Activated T-helper 17 cell treated with anti-CD3 and anti-CD28 coated beads, Interleukin-2, amount 50 U/mL, for 72 hours (primary cell): ENCODE data around the gene CDH5. TPM values are rescaled to one million over a fixed set of nuclear protein-coding genes. Genes with fewer than 3 reads are reported as not detected.

Experiments used
- ATAC-seq: fragments of 150-1000 bp; cut with Tn5 transposase; replicated peaks from 2 replicates; pipeline ENCODE4 v1.10.0; 2021; ENCODE audit warnings: mild to moderate bottlenecking, moderate library complexity
- H3K27ac Mint-ChIP-seq: one replicate; pipeline ENCODE4 v1.8.0; 2022; ENCODE audit warnings: mixed read lengths
- H3K27me3 Mint-ChIP-seq: one replicate; pipeline ENCODE4 v1.8.0; 2022; ENCODE audit warnings: mixed read lengths
- H3K36me3 Mint-ChIP-seq: one replicate; pipeline ENCODE4 v1.8.0; 2022; ENCODE audit warnings: low read depth, mild to moderate bottlenecking, mixed read lengths
- H3K4me1 Mint-ChIP-seq: one replicate; pipeline ENCODE4 v1.8.0; 2022; ENCODE audit warnings: mixed read lengths
- H3K4me3 Mint-ChIP-seq: one replicate; pipeline ENCODE4 v1.8.0; 2022; ENCODE audit warnings: mild to moderate bottlenecking, mixed read lengths
- H3K9me3 Mint-ChIP-seq: one replicate; pipeline ENCODE4 v1.8.0; 2022; ENCODE audit warnings: mixed read lengths
- total RNA-seq, 2 donors: library from RNA; stranded (reverse); gene quantifications; one replicate each; pipeline ENCODE4 v1.2.3, GENCODE V29; 2022

CDH5 gene
- total RNA-seq, 2 donors from 2014 or later = not detected

GRCh38 chr16:66337463-66338188, 28.9 kb upstream of the CDH5 start:
- no peaks in the 10 kb centered on the region for H3K9me3 Mint-ChIP-seq
- no peaks in the 10 kb centered on the region for H3K4me1 Mint-ChIP-seq
- no peak overlapping the region for H3K27ac Mint-ChIP-seq
- ATAC-seq = no peak
- H3K36me3 Mint-ChIP-seq = no peaks in the 10 kb centered on the region
- peaks cover 29% of the 10 kb centered on the region for H3K27me3 Mint-ChIP-seq
- H3K4me3 Mint-ChIP-seq = no peak overlapping the region

- Mint-ChIP-seq H3K4me3 (no peak overlapping the region), H3K27me3 (peaks cover 25% of the 10 kb centered on the region), H3K9me3 (no peaks in the 10 kb centered on the region), H3K36me3 (no peaks in the 10 kb centered on the region), H3K4me1 (no peaks in the 10 kb centered on the region), H3K27ac (no peak overlapping the region)
- no peak for ATAC-seq
Measured at GRCh38 chr16:66342294-66342900, 24.1 kb upstream of the CDH5 start.

GRCh38 chr16:66344533-66345145, 21.9 kb upstream of the CDH5 start:
- ATAC-seq = no peak
- Mint-ChIP-seq H3K27ac (no peak overlapping the region), H3K9me3 (no peaks in the 10 kb centered on the region), H3K4me1 (no peaks in the 10 kb centered on the region), H3K4me3 (no peak overlapping the region), H3K36me3 (no peaks in the 10 kb centered on the region), H3K27me3 (peaks cover 36% of the 10 kb centered on the region)

- H3K27me3 Mint-ChIP-seq = peaks cover 45% of the 10 kb centered on the region
- no peaks in the 10 kb centered on the region for H3K9me3 Mint-ChIP-seq
- H3K4me3 Mint-ChIP-seq = no peak overlapping the region
- no peak overlapping the region for H3K27ac Mint-ChIP-seq
- H3K4me1 Mint-ChIP-seq = no peaks in the 10 kb centered on the region
- no peak for ATAC-seq
- H3K36me3 Mint-ChIP-seq = no peaks in the 10 kb centered on the region
Measured at GRCh38 chr16:66346221-66346620, 20.3 kb upstream of the CDH5 start.

GRCh38 chr16:66352304-66352703, 14.2 kb upstream of the CDH5 start:
- H3K4me3 Mint-ChIP-seq = no peak overlapping the region
- H3K27ac Mint-ChIP-seq = no peak overlapping the region
- H3K9me3 Mint-ChIP-seq = no peaks in the 10 kb centered on the region
- no peaks in the 10 kb centered on the region for H3K36me3 Mint-ChIP-seq
- no peak for ATAC-seq
- peaks cover 55% of the 10 kb centered on the region for H3K27me3 Mint-ChIP-seq
- H3K4me1 Mint-ChIP-seq = peaks cover 7% of the 10 kb centered on the region

GRCh38 chr16:66353055-66353454, 13.4 kb upstream of the CDH5 start:
- no peak overlapping the region for H3K4me3 Mint-ChIP-seq
- H3K4me1 Mint-ChIP-seq = peaks cover 10% of the 10 kb centered on the region
- H3K9me3 Mint-ChIP-seq = no peaks in the 10 kb centered on the region
- ATAC-seq = no peak
- no peak overlapping the region for H3K27ac Mint-ChIP-seq
- no peaks in the 10 kb centered on the region for H3K36me3 Mint-ChIP-seq
- H3K27me3 Mint-ChIP-seq = peaks cover 53% of the 10 kb centered on the region

GRCh38 chr16:66354034-66354909, 12.2 kb upstream of the CDH5 start:
- Mint-ChIP-seq H3K27ac (no peak overlapping the region), H3K9me3 (no peaks in the 10 kb centered on the region), H3K27me3 (peaks cover 45% of the 10 kb centered on the region), H3K4me1 (peaks cover 10% of the 10 kb centered on the region), H3K4me3 (no peak overlapping the region), H3K36me3 (no peaks in the 10 kb centered on the region)
- peak; percentile 58 for ATAC-seq

GRCh38 chr16:66355526-66355925, 11.0 kb upstream of the CDH5 start:
- Mint-ChIP-seq H3K36me3 (no peaks in the 10 kb centered on the region), H3K4me1 (peaks cover 10% of the 10 kb centered on the region), H3K4me3 (no peak overlapping the region), H3K27me3 (peaks cover 41% of the 10 kb centered on the region), H3K27ac (no peak overlapping the region), H3K9me3 (no peaks in the 10 kb centered on the region)
- no peak for ATAC-seq

GRCh38 chr16:66357523-66357928, 9.0 kb upstream of the CDH5 start:
- ATAC-seq = peak; percentile 31
- Mint-ChIP-seq H3K36me3 (no peaks in the 10 kb centered on the region), H3K4me3 (no peak overlapping the region), H3K27ac (no peak overlapping the region), H3K4me1 (peaks cover 10% of the 10 kb centered on the region), H3K9me3 (no peaks in the 10 kb centered on the region), H3K27me3 (peaks cover 46% of the 10 kb centered on the region)

GRCh38 chr16:66358231-66358630, 8.3 kb upstream of the CDH5 start:
- Mint-ChIP-seq H3K9me3 (no peaks in the 10 kb centered on the region), H3K27ac (no peak overlapping the region), H3K4me1 (peaks cover 10% of the 10 kb centered on the region), H3K36me3 (no peaks in the 10 kb centered on the region), H3K4me3 (no peak overlapping the region), H3K27me3 (peaks cover 48% of the 10 kb centered on the region)
- ATAC-seq = no peak

GRCh38 chr16:66359012-66359411, 7.5 kb upstream of the CDH5 start:
- Mint-ChIP-seq H3K27ac (no peak overlapping the region), H3K36me3 (no peaks in the 10 kb centered on the region)

GRCh38 chr16:66359811-66360608, 6.5 kb upstream of the CDH5 start:
- Mint-ChIP-seq H3K27ac (no peak overlapping the region), H3K27me3 (peaks cover 48% of the 10 kb centered on the region)

More at GRCh38 chr16:66359012-66359411, 7.5 kb upstream of the CDH5 start:
- no peak for ATAC-seq
- Mint-ChIP-seq H3K4me1 (peaks cover 10% of the 10 kb centered on the region), H3K27me3 (peaks cover 48% of the 10 kb centered on the region), H3K4me3 (no peak overlapping the region), H3K9me3 (no peaks in the 10 kb centered on the region)

GRCh38 chr16:66360624-66361324, 5.7 kb upstream of the CDH5 start:
- no peak for ATAC-seq
- H3K4me1 Mint-ChIP-seq = peaks cover 5% of the 10 kb centered on the region
- H3K27ac Mint-ChIP-seq = no peak overlapping the region
- H3K4me3 Mint-ChIP-seq = no peak overlapping the region
- no peaks in the 10 kb centered on the region for H3K9me3 Mint-ChIP-seq
- no peaks in the 10 kb centered on the region for H3K36me3 Mint-ChIP-seq
- peaks cover 55% of the 10 kb centered on the region for H3K27me3 Mint-ChIP-seq

More at GRCh38 chr16:66359811-66360608, 6.5 kb upstream of the CDH5 start:
- H3K36me3 Mint-ChIP-seq = no peaks in the 10 kb centered on the region
- H3K4me3 Mint-ChIP-seq = no peak overlapping the region
- H3K4me1 Mint-ChIP-seq = peaks cover 5% of the 10 kb centered on the region
- H3K9me3 Mint-ChIP-seq = no peaks in the 10 kb centered on the region
- ATAC-seq = no peak
